ENCODE measurements around the gene MELK. TPM values are rescaled to one million over a fixed set of nuclear protein-coding genes. Genes with fewer than 3 reads are reported as not detected.

MELK gene
- total and polyA plus RNA-seq, 7 donors = 1.2 to 10.8 (median 3.8) TPM; not detected in 3

DNA sequence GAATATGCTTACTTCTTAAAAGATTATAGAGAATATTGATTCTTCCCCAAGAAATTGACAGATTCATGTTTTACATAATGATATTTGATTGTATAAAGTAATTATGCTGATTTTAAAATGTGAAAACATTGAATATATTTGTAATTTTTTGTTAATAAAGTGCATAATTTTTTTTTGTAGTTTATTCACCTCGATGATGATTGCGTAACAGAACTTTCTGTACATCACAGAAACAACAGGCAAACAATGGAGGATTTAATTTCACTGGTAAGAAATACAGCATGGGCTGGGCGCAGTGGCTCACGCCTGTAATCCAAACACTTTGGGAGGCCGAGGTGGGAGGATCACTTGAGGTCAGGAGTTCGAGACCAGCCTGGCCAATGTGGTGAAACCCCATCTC, 70.1 kb downstream of the MELK start:
- no peak for DNase-seq
- Histone ChIP-seq H3K27ac (no peak overlapping the region), H3K36me3 (no peaks in the 10 kb centered on the region), H3K4me3 (no peak overlapping the region), H3K4me1 (no peaks in the 10 kb centered on the region), H3K27me3 (no peaks in the 10 kb centered on the region), H3K9me3 (no peaks in the 10 kb centered on the region)
- intact Hi-C loops (cut with DNase I) = no loop called here
- TF ChIP-seq POLR2AphosphoS5 (IDR thresholded peaks at IDR 0.05) = no peak
- no peak for TF ChIP-seq POLR2A (IDR thresholded peaks at IDR 0.05)
- TF ChIP-seq, protein P1, sequence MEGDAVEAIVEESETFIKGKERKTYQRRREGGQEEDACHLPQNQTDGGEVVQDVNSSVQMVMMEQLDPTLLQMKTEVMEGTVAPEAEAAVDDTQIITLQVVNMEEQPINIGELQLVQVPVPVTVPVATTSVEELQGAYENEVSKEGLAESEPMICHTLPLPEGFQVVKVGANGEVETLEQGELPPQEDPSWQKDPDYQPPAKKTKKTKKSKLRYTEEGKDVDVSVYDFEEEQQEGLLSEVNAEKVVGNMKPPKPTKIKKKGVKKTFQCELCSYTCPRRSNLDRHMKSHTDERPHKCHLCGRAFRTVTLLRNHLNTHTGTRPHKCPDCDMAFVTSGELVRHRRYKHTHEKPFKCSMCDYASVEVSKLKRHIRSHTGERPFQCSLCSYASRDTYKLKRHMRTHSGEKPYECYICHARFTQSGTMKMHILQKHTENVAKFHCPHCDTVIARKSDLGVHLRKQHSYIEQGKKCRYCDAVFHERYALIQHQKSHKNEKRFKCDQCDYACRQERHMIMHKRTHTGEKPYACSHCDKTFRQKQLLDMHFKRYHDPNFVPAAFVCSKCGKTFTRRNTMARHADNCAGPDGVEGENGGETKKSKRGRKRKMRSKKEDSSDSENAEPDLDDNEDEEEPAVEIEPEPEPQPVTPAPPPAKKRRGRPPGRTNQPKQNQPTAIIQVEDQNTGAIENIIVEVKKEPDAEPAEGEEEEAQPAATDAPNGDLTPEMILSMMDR (IDR thresholded peaks at IDR 0.05) = no peak
- TF ChIP-seq EP300 (IDR thresholded peaks at IDR 0.05) = no peak
- 96 to 98% methylated on average over 6 of the region's 6 CpGs for WGBS, 2 donors

GRCh38 chr9:36656842-36657241, 84.1 kb downstream of the MELK start:
- Histone ChIP-seq H3K4me1 (no peaks in the 10 kb centered on the region), H3K36me3 (no peaks in the 10 kb centered on the region), H3K4me3 (no peak overlapping the region), H3K27me3 (no peaks in the 10 kb centered on the region), H3K27ac (no peak overlapping the region), H3K9me3 (no peaks in the 10 kb centered on the region)
- intact Hi-C loops (cut with DNase I) = no loop called here
- WGBS, 2 donors = 48 to 81% methylated on average over 7 of the region's 7 CpGs
- no peak for DNase-seq
- TF ChIP-seq, protein P1 (IDR thresholded peaks at IDR 0.05) = no peak
- TF ChIP-seq POLR2A (IDR thresholded peaks at IDR 0.05) (no peak), EP300 (IDR thresholded peaks at IDR 0.05) (no peak), POLR2AphosphoS5 (IDR thresholded peaks at IDR 0.05) (no peak)

GRCh38 chr9:36659500-36659899, 86.8 kb downstream of the MELK start:
- Histone ChIP-seq H3K27ac (no peak overlapping the region), H3K27me3 (no peaks in the 10 kb centered on the region), H3K4me1 (no peaks in the 10 kb centered on the region), H3K4me3 (no peak overlapping the region), H3K9me3 (no peaks in the 10 kb centered on the region), H3K36me3 (no peaks in the 10 kb centered on the region)
- DNase-seq = no peak
- 88 to 94% methylated on average over 6 of the region's 6 CpGs for WGBS, 2 donors
- TF ChIP-seq, protein P1 (IDR thresholded peaks at IDR 0.05) = no peak
- TF ChIP-seq EP300 (IDR thresholded peaks at IDR 0.05) = no peak
- TF ChIP-seq POLR2A (IDR thresholded peaks at IDR 0.05) = no peak
- TF ChIP-seq POLR2AphosphoS5 (IDR thresholded peaks at IDR 0.05) = no peak
- intact Hi-C loops (cut with DNase I) = no loop called here

GRCh38 chr9:36664806-36665205, 92.1 kb downstream of the MELK start:
- no peak for DNase-seq
- WGBS, 2 donors = 90 to 99% methylated on average over 1 of the region's 1 CpG
- Histone ChIP-seq H3K4me3 (no peak overlapping the region), H3K27ac (no peak overlapping the region), H3K36me3 (no peaks in the 10 kb centered on the region), H3K4me1 (no peaks in the 10 kb centered on the region), H3K9me3 (no peaks in the 10 kb centered on the region), H3K27me3 (no peaks in the 10 kb centered on the region)
- no peak for TF ChIP-seq EP300 (IDR thresholded peaks at IDR 0.05)
- intact Hi-C loops (cut with DNase I) = no loop called here

GRCh38 chr9:36665387-36665786, 92.7 kb downstream of the MELK start:
- no peak for DNase-seq
- intact Hi-C loops (cut with DNase I) = no loop called here
- WGBS, 2 donors = 87 to 92% methylated on average over 2 of the region's 2 CpGs
- no peak overlapping the region for H3K4me3 ChIP-seq
- no peaks in the 10 kb centered on the region for H3K36me3 ChIP-seq
- no peak for TF ChIP-seq POLR2A (IDR thresholded peaks at IDR 0.05)
- TF ChIP-seq, protein P1 (IDR thresholded peaks at IDR 0.05) = no peak
- no peak for TF ChIP-seq POLR2AphosphoS5 (IDR thresholded peaks at IDR 0.05)
- TF ChIP-seq EP300 (IDR thresholded peaks at IDR 0.05) = no peak
- H3K27ac ChIP-seq = no peak overlapping the region
- H3K27me3 ChIP-seq = no peaks in the 10 kb centered on the region
- no peaks in the 10 kb centered on the region for H3K9me3 ChIP-seq
- H3K4me1 ChIP-seq = no peaks in the 10 kb centered on the region
